Neural cell (in vitro differentiated cells): ENCODE results near the gene TLR2.

Experiments
- CTCF ChIP-seq: fragments of 450-650 bp; IDR thresholded peaks from 2 replicates; pipeline ENCODE4 v1.5.1; 2014; ENCODE audit warnings: antibody characterized with exemption, mild to moderate bottlenecking, moderate library complexity; ENCODE audit not compliant: poor library complexity, severe bottlenecking
- EP300 ChIP-seq: fragments of 450-650 bp; conservative IDR thresholded peaks from 2 replicates; pipeline ENCODE4 v1.6.1; 2014; ENCODE audit warnings: antibody characterized with exemption, mild to moderate bottlenecking, moderate library complexity; ENCODE audit not compliant: poor library complexity, severe bottlenecking
- EZH2 ChIP-seq: fragments of 200-600, 300-800 bp; shearing (Covaris generic), sonication (generic); IDR thresholded peaks from 2 replicates; pipeline ENCODE4 v1.6.1; 2014; ENCODE audit warnings: antibody characterized with exemption, low read length, borderline replicate concordance, mild to moderate bottlenecking; ENCODE audit not compliant: insufficient read depth, poor library complexity, severe bottlenecking
- MXI1 ChIP-seq: fragments of 450-650 bp; conservative IDR thresholded peaks from 2 replicates; pipeline ENCODE4 v1.6.1; 2014; ENCODE audit warnings: antibody characterized with exemption, mild to moderate bottlenecking; ENCODE audit not compliant: poor library complexity, severe bottlenecking
- POLR2AphosphoS5 ChIP-seq: IDR thresholded peaks from 2 replicates; pipeline ENCODE4 v1.6.1; 2012
- RAD21 ChIP-seq: fragments of 450-650 bp; conservative IDR thresholded peaks from 2 replicates; pipeline ENCODE4 v1.6.1; 2014; ENCODE audit warnings: antibody characterized with exemption, mild to moderate bottlenecking, moderate library complexity
- SMC3 ChIP-seq: fragments of 450-650 bp; conservative IDR thresholded peaks from 2 replicates; pipeline ENCODE4 v1.6.1; 2014; ENCODE audit warnings: antibody characterized with exemption, mild to moderate bottlenecking, moderate library complexity; ENCODE audit not compliant: poor library complexity
- TAF1 ChIP-seq: IDR thresholded peaks from 2 replicates; pipeline ENCODE4 v1.6.1; 2012; ENCODE audit warnings: low read depth

GRCh38 chr4:153679486-153679885, 4.6 kb upstream of the TLR2 start:
- no peak for TF ChIP-seq POLR2AphosphoS5
- TF ChIP-seq CTCF, result no peak
- TF ChIP-seq SMC3, result no peak
- TF ChIP-seq TAF1, result no peak
- TF ChIP-seq RAD21, result no peak
- TF ChIP-seq EP300, result no peak
- no peak for TF ChIP-seq MXI1
- no peak for TF ChIP-seq EZH2
